CD14-positive monocyte (primary cell): ENCODE measurements around the gene EPHA7. TPM values are rescaled to one million over a fixed set of nuclear protein-coding genes. Genes with fewer than 3 reads are reported as not detected.

Source experiments
- DNase-seq, 3 donors: peaks; one replicate each; pipeline ENCODE4 v3.0.0-alpha.2; 2011 to 2022
- H2AFZ ChIP-seq: 2 replicates; pipeline ENCODE4 v1.6.0; 2012; ENCODE audit warnings: mild to moderate bottlenecking, low read depth, low read length, inconsistent platforms; ENCODE audit not compliant: insufficient read depth, poor library complexity, severe bottlenecking
- H3K27ac ChIP-seq, 2 donors: 1 replicate in 1 of 2; 2 replicates in 1 of 2; pipeline ENCODE4 v1.5.1; 2012 to 2013; ENCODE audit warnings: low read length in 2 of 2, control low read depth in 1 of 2, inconsistent platforms in 1 of 2, low read depth in 1 of 2, mild to moderate bottlenecking in 1 of 2
- H3K27me3 ChIP-seq, 2 donors: one replicate each; pipeline versions ENCODE4 v1.6.0 to v1.6.1; 2011 to 2013; ENCODE audit warnings: low read length in 2 of 2; ENCODE audit not compliant: control insufficient read depth in 2 of 2, insufficient read depth in 2 of 2
- H3K36me3 ChIP-seq, 2 donors: replicated peaks in 1 of 2; 1 replicate in 1 of 2; 2 replicates in 1 of 2; pipeline versions ENCODE4 v1.5.1 to v1.6.1; 2012 to 2013; ENCODE audit warnings: low read length in 2 of 2, control low read depth in 1 of 2, inconsistent platforms in 1 of 2, mild to moderate bottlenecking in 1 of 2; ENCODE audit not compliant: insufficient read depth in 2 of 2, control insufficient read depth in 1 of 2
- H3K4me1 ChIP-seq, 2 donors: 1 replicate in 1 of 2; 2 replicates in 1 of 2; pipeline versions ENCODE4 v1.5.1 to v1.6.1; 2012 to 2013; ENCODE audit warnings: low read length in 2 of 2, control low read depth in 1 of 2, inconsistent platforms in 1 of 2, mild to moderate bottlenecking in 1 of 2, moderate library complexity in 1 of 2; ENCODE audit not compliant: insufficient read depth in 2 of 2, control insufficient read depth in 1 of 2
- H3K4me2 ChIP-seq: replicated peaks from 2 replicates; pipeline ENCODE3; 2012; ENCODE audit warnings: low read length, moderate library complexity, mild to moderate bottlenecking; ENCODE audit not compliant: poor library complexity, severe bottlenecking; ENCODE audit errors: extremely low read depth
- H3K4me3 ChIP-seq, 3 experiments: fragments of 200-600 bp in 1 of 3; sonication (generic) in 1 of 3; replicated peaks in 1 of 3; 1 replicate in 2 of 3; 2 replicates in 1 of 3; pipeline ENCODE4 v1.5.1; 2011 to 2013; ENCODE audit warnings: low read length in 3 of 3, mild to moderate bottlenecking in 3 of 3, control low read depth in 2 of 3, low read depth in 2 of 3, inconsistent platforms in 1 of 3, moderate library complexity in 1 of 3
- H3K79me2 ChIP-seq: 2 replicates; pipeline ENCODE4 v1.6.0; 2012; ENCODE audit warnings: mild to moderate bottlenecking, control low read depth, inconsistent platforms, low read length, moderate library complexity; ENCODE audit not compliant: insufficient read depth
- H3K9ac ChIP-seq: 2 replicates; pipeline ENCODE4 v1.6.0; 2017; ENCODE audit warnings: low read length, mild to moderate bottlenecking; ENCODE audit not compliant: insufficient read depth, poor library complexity, severe bottlenecking
- H3K9me3 ChIP-seq, 2 donors: replicated peaks in 1 of 2; 1 replicate in 1 of 2; 2 replicates in 1 of 2; pipeline versions ENCODE4 v1.5.1 to v1.6.1; 2012 to 2013; ENCODE audit warnings: low read length in 2 of 2, control low read depth in 1 of 2; ENCODE audit not compliant: control insufficient read depth in 1 of 2, insufficient read depth in 1 of 2
- H4K20me1 ChIP-seq: 2 replicates; pipeline ENCODE4 v1.6.0; 2012; ENCODE audit warnings: mild to moderate bottlenecking, low read length, control low read depth, moderate library complexity; ENCODE audit not compliant: insufficient read depth
- H3K27ac Mint-ChIP-seq, 7 donors: one replicate each; pipeline ENCODE4 v1.8.0; 2020; ENCODE audit warnings: mild to moderate bottlenecking in 7 of 7, mixed read lengths in 7 of 7, moderate library complexity in 6 of 7, inconsistent platforms in 2 of 7
- H3K27me3 Mint-ChIP-seq, 3 donors: one replicate each; pipeline ENCODE4 v1.8.0; 2021 to 2022; ENCODE audit warnings: low read depth in 3 of 3, mild to moderate bottlenecking in 3 of 3, mixed read lengths in 3 of 3, moderate library complexity in 3 of 3, inconsistent platforms in 1 of 3
- H3K36me3 Mint-ChIP-seq, 2 donors: one replicate each; pipeline ENCODE4 v1.8.0; 2020; ENCODE audit warnings: mixed read lengths in 2 of 2, inconsistent platforms in 1 of 2, mild to moderate bottlenecking in 1 of 2
- H3K4me1 Mint-ChIP-seq: one replicate; pipeline ENCODE4 v1.8.0; 2020; ENCODE audit warnings: mild to moderate bottlenecking, mixed read lengths
- H3K4me3 Mint-ChIP-seq, 2 donors: one replicate each; pipeline ENCODE4 v1.8.0; 2020; ENCODE audit warnings: mild to moderate bottlenecking in 2 of 2, mixed read lengths in 2 of 2, moderate library complexity in 1 of 2
- H3K9me3 Mint-ChIP-seq, 7 donors: one replicate each; pipeline ENCODE4 v1.8.0; 2020 to 2022; ENCODE audit warnings: mixed read lengths in 7 of 7, mild to moderate bottlenecking in 6 of 7, moderate library complexity in 6 of 7, inconsistent platforms in 2 of 7
- CTCF ChIP-seq: fragments of 200-600 bp; IDR thresholded peaks from one replicate; pipeline ENCODE4 v1.8.0; 2022; ENCODE audit warnings: antibody characterized with exemption, mild to moderate bottlenecking
- WGBS: methylation state at CpG from one replicate; pipeline ENCODE4 v1.1.5; 2013; ENCODE audit warnings: missing lambda C conversion rate; ENCODE audit not compliant: insufficient coverage; 5-methylcytosine and 5-hydroxymethylcytosine counted together
- intact Hi-C, 2 donors: fragments of 100-400 bp; cut with micrococcal nuclease; formaldehyde crosslinking; loops; one replicate each; pipeline versions ENCODE4 v1.15.0 to v1.15.1; 2023
- polyA plus RNA-seq, 3 donors: library from polyadenylated mRNA; depleted of rRNA in 1 of 3; unstranded in 2 of 3; stranded (reverse) in 1 of 3; fragments of 300-500 nt in 2 of 3; fragments of >200 nt in 1 of 3; fragmentation: Illumina TruSeq in 2 of 3; gene quantifications; 1 replicate in 2 of 3; 2 replicates in 1 of 3; pipeline ENCODE4 v1.2.3, GENCODE V29; 2012 to 2021

The EPHA7 gene
- polyA plus RNA-seq, 3 donors = not detected

- Histone ChIP-seq H3K4me3 (no peak overlapping the region), H3K36me3 (no peaks in the 10 kb centered on the region), H3K4me1 (no peaks in the 10 kb centered on the region), H3K27me3 (no peaks in the 10 kb centered on the region), H4K20me1 (no peaks in the 10 kb centered on the region), H3K27ac (no peak overlapping the region), H3K9ac (no peak overlapping the region), H3K79me2 (no peaks in the 10 kb centered on the region), H3K4me2 (no peak overlapping the region), H2AFZ (no peak overlapping the region), H3K9me3 (no peaks in the 10 kb centered on the region)
- H3K4me3 Mint-ChIP-seq = no peak overlapping the region
- no peak for TF ChIP-seq CTCF
- intact Hi-C loops = no loop called here
- no peaks in the 10 kb centered on the region for H3K9me3 Mint-ChIP-seq
- no peak overlapping the region for H3K27ac Mint-ChIP-seq
- H3K36me3 Mint-ChIP-seq = no peaks in the 10 kb centered on the region
- H3K27me3 Mint-ChIP-seq = peaks cover 0 to 3% (median 0%) of the 10 kb centered on the region in 3 donors
- DNase-seq = no peak
- WGBS = no CpG with 5 or more reads among the region's 1 CpG
- H3K4me1 Mint-ChIP-seq = no peaks in the 10 kb centered on the region
These were observed 12.2 kb downstream of the EPHA7 start for GRCh38 chr6:93407186-93407585.

- no peak for DNase-seq
- Histone ChIP-seq H3K9me3 (no peaks in the 10 kb centered on the region), H3K27me3 (no peaks in the 10 kb centered on the region), H3K36me3 (no peaks in the 10 kb centered on the region), H3K4me2 (no peak overlapping the region), H3K4me3 (no peak overlapping the region), H3K79me2 (no peaks in the 10 kb centered on the region), H3K4me1 (no peaks in the 10 kb centered on the region), H2AFZ (no peak overlapping the region), H3K27ac (no peak overlapping the region), H4K20me1 (no peaks in the 10 kb centered on the region), H3K9ac (no peak overlapping the region)
- Mint-ChIP-seq H3K36me3 (no peaks in the 10 kb centered on the region), H3K4me3 (peak overlapping the region in 1 of 2 donors; percentile 10), H3K27me3 (peaks cover under 1 to 5% (median 5%) of the 10 kb centered on the region in 3 donors), H3K9me3 (no peaks in the 10 kb centered on the region), H3K27ac (no peak overlapping the region), H3K4me1 (no peaks in the 10 kb centered on the region)
- WGBS = no CpG with 5 or more reads among the region's 3 CpGs
- intact Hi-C loops = no loop called here
- TF ChIP-seq CTCF = no peak
These were observed 16.0 kb downstream of the EPHA7 start for GRCh38 chr6:93403390-93403789.
